PFSK-1 (cell line): ENCODE data around the gene TNNT3.

Experiments used
- FOXP2 ChIP-seq: optimal IDR thresholded peaks from 2 replicates; pipeline ENCODE3; 2011; ENCODE audit warnings: borderline replicate concordance, control low read depth, inconsistent platforms; ENCODE audit not compliant: insufficient read depth; ENCODE audit errors: extremely low read length, extremely low read depth
- POLR2AphosphoS5 ChIP-seq: IDR thresholded peaks from 2 replicates; pipeline ENCODE4 v1.6.1; 2012; ENCODE audit warnings: low read depth, mild to moderate bottlenecking, control low read depth, low read length, moderate library complexity
- SIN3A ChIP-seq: IDR thresholded peaks from 2 replicates; pipeline ENCODE4 v1.6.1; 2012; ENCODE audit warnings: mild to moderate bottlenecking, low read length, moderate library complexity, borderline replicate concordance; ENCODE audit not compliant: insufficient read depth
- TAF1 ChIP-seq: IDR thresholded peaks from 2 replicates; pipeline ENCODE4 v1.6.1; 2012; ENCODE audit warnings: low read length, control low read depth, borderline replicate concordance; ENCODE audit not compliant: insufficient read depth
- TF ChIP-seq, protein P1 (sequence below), 2 experiments: IDR thresholded peaks; 2 replicates each; pipeline versions ENCODE4 v1.6.1 to v1.8.0; 2011 to 2012; ENCODE audit warnings: low read depth in 2 of 2, low read length in 2 of 2, control low read depth in 1 of 2, inconsistent platforms in 1 of 2, mild to moderate bottlenecking in 1 of 2, moderate library complexity in 1 of 2; ENCODE audit not compliant: insufficient read depth in 1 of 2

TNNT3 gene

DNA sequence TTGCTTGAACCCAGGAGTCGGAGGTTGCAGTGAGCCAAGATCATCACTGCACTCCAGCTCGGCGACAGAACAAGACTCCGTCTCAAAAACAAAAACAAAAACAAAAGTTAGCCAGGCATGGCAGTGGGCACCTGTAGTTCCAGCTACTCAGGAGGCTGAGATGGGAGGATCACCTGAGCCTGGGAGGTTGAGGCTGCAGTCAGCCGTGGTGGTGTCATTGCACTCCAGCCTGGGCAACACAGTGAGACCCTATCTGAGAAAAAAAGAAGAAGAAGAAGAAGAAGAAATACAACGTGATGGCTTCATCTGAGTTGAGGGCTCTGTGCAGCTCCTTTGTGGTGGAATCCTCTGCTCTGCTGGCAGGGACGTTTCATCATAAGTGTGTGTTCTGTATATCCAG, 10.0 kb upstream of the TNNT3 start:
- TF ChIP-seq POLR2AphosphoS5 (no peak), SIN3A (no peak), TAF1 (no peak), FOXP2 (no peak)
- TF ChIP-seq, protein P1, sequence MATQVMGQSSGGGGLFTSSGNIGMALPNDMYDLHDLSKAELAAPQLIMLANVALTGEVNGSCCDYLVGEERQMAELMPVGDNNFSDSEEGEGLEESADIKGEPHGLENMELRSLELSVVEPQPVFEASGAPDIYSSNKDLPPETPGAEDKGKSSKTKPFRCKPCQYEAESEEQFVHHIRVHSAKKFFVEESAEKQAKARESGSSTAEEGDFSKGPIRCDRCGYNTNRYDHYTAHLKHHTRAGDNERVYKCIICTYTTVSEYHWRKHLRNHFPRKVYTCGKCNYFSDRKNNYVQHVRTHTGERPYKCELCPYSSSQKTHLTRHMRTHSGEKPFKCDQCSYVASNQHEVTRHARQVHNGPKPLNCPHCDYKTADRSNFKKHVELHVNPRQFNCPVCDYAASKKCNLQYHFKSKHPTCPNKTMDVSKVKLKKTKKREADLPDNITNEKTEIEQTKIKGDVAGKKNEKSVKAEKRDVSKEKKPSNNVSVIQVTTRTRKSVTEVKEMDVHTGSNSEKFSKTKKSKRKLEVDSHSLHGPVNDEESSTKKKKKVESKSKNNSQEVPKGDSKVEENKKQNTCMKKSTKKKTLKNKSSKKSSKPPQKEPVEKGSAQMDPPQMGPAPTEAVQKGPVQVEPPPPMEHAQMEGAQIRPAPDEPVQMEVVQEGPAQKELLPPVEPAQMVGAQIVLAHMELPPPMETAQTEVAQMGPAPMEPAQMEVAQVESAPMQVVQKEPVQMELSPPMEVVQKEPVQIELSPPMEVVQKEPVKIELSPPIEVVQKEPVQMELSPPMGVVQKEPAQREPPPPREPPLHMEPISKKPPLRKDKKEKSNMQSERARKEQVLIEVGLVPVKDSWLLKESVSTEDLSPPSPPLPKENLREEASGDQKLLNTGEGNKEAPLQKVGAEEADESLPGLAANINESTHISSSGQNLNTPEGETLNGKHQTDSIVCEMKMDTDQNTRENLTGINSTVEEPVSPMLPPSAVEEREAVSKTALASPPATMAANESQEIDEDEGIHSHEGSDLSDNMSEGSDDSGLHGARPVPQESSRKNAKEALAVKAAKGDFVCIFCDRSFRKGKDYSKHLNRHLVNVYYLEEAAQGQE (IDR thresholded peaks at IDR 0.05; ENCODE audit: insufficient read depth in 1 of 2, low read depth in 2 of 2, low read length in 2 of 2) = no peak

DNA sequence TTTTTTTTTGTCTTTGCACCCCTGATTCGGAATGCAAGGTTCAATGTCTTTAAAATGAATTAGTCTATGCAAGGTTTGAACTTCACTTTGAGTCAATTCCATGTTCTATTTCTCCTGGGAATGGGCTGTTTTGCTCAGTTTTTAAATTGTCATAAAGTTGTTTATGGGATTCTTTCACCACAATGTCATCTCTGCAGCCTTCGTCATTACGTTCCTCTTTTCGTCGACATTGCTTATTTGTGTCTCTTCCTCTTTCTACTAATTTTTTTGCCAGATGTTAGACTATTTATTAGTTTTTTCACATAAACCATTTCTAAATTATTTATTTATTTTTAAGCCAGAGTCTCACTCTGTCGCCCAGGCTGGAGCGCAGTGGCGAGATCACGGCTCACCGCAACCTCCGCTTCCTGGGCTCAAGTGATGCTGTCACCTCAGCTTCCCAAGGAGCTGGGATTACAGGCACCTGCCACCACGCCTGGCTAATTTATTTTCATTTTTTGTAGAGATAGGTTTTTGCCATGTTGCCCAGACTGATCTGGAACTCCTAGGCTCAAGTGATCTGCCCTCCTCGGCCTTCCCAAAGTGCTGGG, 7.1 kb upstream of the TNNT3 start:
- TF ChIP-seq, protein P1 (IDR thresholded peaks at IDR 0.05; ENCODE audit: insufficient read depth in 1 of 2, low read depth in 2 of 2, low read length in 2 of 2) = no peak
- TF ChIP-seq SIN3A = no peak
- no peak for TF ChIP-seq POLR2AphosphoS5
- no peak for TF ChIP-seq TAF1
- no peak for TF ChIP-seq FOXP2

DNA sequence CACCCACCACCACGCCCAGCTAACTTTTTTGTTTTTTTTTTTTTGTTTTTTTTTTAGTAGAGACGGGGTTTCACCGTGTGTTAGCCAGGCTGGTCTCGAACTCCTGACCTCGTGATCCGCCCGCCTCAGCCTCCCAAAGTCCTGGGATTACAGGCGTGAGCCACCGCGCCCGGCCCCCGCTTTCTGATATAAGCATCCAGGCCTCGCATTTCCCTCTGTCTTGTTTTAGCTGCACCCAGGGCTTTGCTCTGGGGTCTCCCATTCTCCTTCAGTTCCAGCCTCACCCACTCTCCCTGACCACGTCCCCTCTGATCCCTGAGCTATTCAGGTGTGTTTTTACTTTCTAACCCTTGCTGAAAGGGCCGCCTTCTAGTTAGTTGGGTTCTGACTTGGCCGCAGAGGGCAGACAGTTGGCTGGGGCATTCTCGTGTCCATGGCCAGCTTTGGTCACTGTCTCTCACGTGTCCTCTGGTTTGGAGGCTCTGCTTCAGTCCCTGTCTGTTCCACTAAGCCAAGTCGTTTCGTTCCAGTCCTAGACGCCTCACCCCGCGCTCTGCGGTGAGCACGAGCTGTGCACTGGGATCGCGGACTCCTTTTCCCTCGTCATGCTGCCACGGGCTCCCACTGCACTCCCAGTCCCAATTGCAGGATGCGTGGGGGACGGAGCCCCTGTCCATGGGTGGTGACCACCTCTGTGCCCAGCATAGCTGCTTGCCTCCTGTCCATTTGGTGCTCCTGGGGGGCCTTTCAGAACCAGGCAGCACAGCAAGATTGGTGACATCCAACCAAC, 6.0 kb upstream of the TNNT3 start:
- TF ChIP-seq, protein P1 (IDR thresholded peaks at IDR 0.05; ENCODE audit: insufficient read depth in 1 of 2, low read depth in 2 of 2, low read length in 2 of 2) = no peak
- TF ChIP-seq POLR2AphosphoS5 (no peak), SIN3A (no peak), FOXP2 (no peak), TAF1 (no peak)

DNA sequence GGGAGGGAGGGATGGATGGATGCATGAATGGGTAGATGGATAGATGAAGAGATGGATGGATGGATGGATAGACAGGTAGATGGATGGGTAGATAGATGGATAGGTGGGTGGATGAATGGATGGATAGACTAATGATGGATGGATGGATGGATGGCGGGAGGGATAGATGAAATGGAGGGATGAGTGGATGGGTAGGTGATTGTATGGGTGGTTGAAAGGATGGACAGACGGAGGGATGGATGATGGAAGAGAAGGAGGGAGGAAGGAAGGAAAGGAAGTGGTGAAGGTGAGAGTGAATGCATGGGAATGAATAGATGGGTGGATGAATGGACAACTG, 3.7 kb upstream of the TNNT3 start:
- TF ChIP-seq TAF1 = no peak
- TF ChIP-seq POLR2AphosphoS5 = no peak
- TF ChIP-seq, protein P1 (IDR thresholded peaks at IDR 0.05; ENCODE audit: insufficient read depth in 1 of 2, low read depth in 2 of 2, low read length in 2 of 2) = no peak
- no peak for TF ChIP-seq SIN3A
- TF ChIP-seq FOXP2 = no peak
